HS-27A (cell line): ENCODE measurements around the gene HSPA12B.

ENCODE experiments used
- DNase-seq: peaks from one replicate; pipeline ENCODE4 v3.0.0-alpha.2; 2012; ENCODE audit warnings: low read depth, missing footprints

HSPA12B gene

DNA sequence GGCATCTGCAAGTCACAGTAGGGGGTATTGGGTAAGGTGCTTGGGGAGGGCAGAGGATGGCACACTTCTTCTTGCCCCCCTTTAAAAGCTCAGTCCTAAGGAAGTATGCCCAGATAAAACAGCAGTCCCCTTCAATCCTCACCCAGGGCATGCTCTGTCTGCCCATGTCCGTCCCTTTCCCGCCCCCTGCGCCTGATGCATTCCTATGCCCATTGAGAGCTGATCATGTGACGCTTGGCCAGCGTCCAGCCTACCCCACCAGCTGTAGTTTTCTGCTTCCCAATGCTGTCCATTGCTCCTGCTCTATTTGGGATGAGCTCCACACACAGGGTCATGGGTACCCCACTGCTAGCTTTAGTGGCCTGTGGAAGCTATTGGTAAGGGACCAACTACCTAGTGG is 28.4 kb upstream of the HSPA12B start:
- no peak for DNase-seq

DNA sequence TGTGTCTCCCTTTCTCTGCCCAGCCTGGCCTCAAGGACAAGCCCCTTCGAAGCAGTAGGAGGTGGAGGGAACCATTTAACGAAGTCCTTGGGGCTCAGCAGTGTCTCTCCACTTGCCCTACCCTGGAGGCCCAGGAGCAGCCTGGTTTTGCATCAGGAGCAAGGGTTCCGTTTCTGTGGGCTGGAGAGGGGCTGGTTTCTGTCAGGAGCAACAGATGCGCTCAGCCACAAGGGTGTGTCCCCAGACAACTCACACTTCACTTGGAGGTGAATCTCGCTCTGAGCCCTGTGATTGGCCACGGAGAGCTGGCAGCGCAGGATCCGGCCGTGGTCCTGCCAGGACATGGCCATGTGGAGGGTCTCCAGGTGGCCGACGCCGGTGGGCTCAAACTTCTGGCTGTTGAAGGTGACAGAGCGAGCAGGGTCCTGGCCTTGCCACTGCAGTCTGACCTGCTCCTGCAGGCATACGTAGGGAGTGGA is 27.0 kb upstream of the HSPA12B start:
- DNase-seq: no peak

DNA sequence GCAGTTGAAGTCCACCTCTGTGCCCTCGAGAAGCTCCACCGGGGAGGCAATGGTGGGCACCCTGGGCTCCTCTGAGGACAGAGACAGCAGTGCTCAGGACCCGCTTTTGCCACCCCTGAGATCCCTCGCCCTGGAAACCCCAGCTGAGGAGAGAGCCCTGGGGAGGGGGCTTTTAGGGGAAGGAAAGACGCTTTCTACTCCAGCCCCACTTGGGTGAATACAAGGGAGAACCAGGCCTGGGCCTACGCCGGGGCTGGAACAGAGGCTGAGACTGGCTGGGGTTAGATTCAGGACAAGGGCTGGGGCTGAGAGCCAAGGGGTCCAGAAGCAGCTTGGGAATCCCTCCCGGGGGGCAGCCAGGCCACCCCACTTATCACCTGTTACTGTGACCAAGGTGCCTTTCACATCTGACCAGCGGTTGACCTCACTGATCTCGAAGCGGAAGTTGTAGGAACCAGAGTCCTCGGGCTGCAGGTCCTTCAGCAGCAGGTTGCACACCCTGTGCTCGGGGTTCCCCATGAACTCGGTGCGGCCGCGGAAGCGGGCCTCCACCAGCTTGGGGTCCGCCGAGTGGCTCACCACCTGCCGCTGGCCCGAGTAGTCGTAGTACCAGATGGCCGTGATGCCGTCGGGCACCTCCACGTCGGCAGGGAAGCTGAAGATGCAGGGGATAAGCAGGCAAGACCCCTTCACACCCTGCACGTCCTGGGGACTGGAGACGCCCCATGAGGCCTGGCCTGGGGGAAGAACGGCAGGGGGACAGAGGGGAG is 26.3 kb upstream of the HSPA12B start:
- no peak for DNase-seq

DNA sequence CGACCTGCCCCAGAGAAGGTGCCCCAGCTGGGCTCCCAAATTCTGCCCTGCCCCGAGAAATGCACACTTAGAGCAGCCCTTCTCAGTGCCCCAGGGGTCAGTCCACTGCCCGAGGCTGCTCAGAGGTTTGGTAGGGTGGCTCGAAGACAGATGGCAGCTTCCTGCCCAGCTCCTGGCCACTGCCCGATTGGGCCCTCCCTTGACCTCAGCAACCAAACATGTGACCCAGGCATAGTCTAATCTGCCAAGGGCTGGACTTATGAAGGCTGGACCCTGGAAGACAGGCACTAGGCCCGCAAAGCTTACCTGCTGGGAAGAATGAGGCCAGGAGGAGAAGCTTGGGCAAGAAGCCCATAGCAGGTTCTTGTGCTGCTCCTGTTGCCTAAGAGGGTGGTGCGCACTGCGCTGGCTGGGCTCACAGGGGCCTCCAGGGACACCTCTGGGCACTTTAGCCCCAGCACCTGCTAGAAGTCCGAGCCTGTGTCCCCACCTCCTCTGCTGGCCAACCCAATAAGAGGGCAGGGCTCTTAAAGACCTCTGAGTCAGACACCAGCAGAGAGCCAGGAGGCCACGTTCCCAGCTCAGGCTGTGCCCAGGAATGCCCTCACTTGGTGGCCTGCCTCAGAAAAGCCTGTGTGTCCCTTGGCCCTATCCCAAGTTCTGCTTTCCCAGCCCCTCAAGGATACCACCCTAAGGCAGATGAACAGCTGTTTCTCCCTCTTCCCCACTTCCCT is 25.5 kb upstream of the HSPA12B start:
- DNase-seq: no peak

DNA sequence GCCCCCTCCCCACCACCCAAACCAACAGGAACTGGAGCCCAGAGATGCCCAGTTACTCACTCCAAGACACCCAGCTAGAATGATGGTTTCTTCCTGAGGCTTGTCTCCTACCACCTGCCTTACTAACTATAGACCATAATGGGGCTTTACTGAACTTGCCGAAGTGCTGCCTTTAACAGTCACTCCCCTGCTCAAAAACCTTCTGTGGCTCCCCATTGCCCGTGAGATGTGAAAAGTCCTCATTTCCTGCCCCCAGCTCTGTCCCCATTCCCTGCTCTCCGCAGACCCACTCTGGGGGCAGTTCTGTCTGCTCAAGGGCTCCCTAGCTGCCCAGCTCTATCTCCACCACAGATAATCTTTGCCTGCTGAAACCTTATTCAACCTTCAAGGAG is 25.0 kb upstream of the HSPA12B start:
- DNase-seq: no peak

DNA sequence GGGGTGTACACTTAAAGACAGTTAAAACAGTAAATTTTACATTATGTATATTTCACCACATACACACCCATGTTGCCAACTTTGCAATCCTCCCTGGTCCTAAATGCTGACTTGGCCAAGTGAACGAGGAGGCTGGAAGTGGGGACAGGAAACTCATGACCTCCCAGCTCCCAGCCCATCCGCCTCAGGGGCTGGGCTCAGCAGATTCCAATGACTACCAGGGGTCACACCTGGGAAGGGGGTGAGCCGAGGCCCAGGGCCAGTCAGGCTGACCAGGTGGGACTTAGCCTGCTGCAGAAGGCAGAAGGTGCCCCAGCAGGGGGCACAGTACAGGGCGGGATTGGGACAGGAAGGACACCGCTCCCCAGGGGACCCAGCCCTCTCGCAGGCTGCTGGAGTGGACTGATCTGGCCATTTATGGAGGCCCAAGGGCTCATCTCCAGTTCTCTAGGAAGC is 22.4 kb upstream of the HSPA12B start:
- DNase-seq: no peak

DNA sequence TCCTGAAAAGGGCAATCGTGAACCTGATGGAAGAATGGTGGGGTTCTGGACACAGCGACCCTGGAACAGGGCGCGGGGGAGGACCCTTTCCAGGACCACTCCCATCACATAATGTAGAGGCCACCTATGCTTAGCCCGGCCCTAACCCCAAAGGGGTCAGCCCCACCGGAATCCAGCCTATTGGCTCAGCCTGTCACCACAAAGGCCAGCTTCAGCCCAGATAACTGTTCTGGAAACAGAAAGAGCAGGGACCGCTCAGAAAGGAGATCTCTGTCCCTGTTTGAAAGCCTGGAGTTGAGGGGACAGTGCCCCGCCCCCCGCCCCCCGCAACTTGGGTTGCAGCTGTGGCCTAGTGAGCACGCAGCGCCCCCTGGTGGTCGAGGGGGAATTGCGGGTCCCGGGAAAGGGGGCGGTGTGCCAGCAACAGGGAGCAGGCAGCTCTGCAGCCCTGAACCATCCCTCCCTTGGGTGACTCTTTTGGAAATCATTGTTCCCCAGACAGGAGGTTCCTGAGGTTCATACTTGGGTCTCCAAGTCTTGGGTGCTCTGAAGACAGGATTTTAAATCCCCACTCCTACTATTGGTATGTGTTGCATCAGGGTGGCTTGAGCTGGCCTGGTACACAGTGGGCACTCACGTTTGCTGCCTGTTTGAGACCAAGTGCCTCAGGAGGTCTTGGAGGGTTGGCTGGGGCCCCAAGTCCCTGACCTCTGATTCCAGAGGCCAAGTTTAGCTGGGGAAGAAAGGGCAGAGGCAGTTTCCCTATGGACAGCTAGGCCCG is 21.6 kb upstream of the HSPA12B start:
- DNase-seq: no peak

DNA sequence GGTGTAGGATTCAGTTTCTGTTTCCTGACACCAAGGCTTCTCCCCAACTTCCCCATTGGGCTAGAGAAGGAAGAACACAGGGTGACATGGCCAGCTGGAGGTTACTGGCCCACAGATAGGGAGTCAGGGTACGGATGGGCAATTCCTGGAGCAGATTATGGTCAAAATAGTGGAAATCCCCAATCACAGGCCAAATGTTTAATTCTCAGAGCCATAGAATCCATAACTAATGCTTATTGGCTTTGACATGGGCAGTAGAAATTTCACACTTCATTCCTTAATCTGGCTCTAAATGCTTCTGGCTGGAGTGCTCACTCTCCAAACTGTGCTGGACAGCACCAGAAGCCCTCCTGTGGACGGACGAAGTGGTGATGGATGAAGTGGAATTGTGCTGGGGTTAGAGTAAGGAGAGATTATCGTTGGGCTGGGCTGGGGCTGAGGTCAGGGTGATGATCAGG is 21.0 kb upstream of the HSPA12B start:
- DNase-seq: no peak

DNA sequence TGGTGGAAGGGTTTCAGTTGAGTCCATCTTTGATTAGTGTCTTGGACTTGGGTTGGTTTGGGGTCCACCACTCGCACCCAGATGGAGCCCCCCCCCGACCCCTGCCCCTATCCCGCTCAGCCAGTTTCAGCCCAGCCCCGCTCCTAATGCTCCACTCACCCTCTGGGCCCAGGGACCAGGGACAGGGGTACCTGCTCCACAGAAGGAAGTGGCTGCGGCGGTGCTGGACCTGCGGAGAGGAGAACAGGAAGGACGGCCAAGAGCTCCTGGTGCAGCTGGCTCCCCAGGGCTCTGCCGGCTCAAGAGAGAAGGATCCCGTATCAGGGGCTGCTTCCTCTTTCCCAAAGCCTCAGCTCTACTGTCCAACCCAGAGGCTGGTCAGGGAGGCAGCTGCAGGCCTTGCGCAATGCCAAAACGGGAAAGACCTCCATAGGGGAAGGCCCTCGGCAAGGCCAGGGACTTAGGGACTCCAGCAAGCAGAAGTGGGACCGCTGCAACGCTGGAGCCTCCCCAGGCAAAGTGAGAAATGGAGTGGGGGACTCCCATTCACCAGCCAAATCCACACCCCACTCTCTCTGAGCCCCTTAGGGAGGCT is 20.1 kb upstream of the HSPA12B start, which contains the start of gene SIGLEC1:
Gene SIGLEC1, minus strand, starts transcription at position 322 of the 595 bp plus-strand sequence. CDS start 5,472 bp downstream, outside the sequence.
- DNase-seq: no peak

DNA sequence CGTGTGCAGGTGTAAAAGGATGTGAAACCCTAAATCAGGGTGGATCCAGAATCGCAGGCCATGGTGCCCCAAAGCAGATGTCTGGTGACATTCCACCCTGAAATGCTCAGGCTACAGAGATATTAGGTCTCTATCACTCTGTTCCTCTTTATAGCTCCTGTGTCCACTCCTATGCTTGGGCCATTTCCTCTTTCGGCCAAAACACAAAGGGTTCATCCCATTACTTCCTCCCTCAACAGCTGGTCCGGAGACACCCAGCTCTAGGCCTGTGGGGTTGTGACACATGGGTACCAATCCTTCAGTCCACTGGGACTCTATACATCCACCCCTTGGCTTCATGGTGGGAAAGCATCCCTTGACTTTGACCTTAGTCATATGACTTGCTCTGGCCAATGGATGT is 18.4 kb upstream of the HSPA12B start:
- DNase-seq: no peak

DNA sequence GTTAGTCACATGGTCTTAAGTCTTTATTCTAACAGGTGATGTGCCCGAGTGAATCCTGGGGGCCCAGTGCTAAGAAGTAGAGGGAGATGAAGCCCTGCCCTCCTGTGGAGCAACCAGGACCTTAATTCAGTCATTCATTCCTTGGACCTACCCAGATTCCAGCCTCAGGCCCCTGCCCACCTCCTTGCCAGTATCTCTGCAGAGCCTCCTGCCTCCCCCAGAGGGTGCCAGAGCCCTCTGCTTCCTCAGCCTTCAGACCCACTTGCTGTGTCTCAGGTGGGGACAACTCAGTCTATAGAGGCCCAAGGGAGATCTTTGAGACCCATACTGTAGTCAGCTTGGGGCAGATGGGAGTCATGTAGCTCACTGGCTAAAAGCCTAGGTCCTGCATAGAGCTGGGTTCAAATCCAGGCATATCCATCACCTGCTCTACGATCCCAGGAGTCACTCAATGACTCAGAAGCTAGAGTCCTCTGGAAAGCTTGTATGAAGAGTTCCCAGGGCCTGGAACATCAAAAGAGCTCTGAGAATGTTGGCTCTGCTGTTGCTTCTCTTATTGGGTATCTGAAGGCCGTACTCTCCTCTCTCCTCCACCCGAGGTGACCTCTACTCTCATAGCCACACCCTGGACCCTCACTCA is 16.2 kb upstream of the HSPA12B start:
- DNase-seq: peak; percentile 22

DNA sequence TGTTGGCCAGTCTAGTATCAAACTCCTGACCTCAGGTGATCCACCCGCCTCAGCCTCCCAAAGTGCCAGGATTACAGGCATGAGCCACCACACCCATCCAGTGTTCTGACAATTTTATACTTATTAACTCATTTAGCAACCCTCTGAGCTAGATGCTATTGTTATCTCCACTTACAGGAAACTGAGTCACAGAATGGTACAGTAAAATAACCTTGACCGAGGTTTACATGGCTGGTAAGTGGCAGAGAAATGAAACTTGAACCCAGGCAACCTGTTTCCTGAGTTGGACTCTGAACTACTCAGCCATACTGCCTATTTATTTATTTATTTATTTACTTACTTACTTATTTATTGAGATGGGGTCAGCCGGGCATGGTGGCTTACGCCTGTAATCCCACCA is 13.4 kb upstream of the HSPA12B start:
- DNase-seq: no peak

DNA sequence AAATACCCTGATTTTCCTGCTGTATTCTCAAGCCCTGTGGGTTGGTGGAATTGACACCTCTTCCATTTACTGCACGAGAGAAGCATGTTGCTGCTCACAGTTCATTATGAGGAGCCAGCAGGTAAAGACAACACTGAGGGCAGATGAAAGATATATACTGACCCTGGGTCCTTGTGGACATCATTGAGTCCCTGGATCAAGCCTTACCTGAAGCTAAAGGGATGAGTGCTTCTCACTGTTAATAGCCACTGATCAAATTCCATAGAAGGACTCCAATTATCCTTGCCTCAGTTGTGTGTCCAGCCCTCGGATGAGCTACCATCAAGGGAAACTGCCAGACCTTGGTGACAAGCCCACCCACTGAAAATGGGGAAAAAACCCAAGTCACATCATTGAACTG is 12.4 kb upstream of the HSPA12B start:
- DNase-seq: no peak

DNA sequence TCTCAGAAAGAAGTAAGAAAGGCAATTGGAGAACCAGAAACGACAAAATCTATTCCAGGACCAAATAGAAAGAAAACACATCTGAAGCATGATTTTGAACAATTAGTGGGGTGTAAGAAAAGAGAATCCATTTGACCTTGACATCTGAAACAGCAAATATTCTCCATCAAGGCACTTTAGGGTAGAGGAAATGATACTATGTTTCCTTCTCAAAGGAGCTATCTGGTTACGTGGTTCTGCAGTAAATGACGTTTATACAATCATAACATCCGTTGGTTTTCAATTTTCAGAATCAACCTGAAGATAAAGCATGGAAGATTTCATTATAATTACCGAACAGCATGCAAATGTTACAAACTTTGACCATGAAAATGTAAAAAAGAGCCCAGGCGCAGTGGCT is 11.9 kb upstream of the HSPA12B start:
- DNase-seq: no peak

DNA sequence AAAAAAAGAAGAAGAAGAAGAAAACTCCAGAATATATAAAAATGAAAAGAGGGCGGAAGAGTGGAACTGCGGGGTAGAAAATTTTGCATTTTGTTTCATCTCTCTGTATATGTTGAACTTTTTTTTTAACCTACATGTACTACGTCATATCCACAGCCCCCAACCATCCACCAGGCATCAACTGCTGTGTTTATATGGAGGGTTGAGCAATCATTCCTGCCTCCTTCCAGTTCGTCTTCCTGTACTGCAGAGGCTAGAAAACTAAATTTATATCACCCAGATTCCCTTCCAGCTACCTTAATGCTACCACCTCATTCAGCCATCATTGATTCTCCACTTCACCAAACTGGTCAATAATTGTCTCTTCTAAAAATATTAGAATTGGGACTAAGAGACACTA is 10.6 kb upstream of the HSPA12B start:
- DNase-seq: no peak

DNA sequence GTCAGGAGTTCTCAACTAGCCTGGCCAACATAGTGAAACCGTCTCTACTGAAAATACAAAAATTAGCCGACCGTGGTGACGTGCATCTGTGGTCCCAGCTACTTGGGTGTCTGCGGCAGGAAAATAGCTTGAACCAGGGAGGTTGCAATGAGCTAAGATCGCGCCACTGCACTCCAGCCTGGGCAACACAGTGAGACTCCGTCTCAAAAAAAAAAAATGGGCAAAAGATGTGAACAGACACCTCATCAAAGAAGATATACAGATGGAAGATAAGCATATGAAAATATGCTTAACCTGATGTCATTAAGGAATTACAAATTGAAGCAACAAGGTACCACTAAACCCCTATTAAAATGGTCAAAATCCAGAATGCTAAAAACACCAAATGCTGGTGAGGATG is 9.2 kb upstream of the HSPA12B start:
- no peak for DNase-seq

DNA sequence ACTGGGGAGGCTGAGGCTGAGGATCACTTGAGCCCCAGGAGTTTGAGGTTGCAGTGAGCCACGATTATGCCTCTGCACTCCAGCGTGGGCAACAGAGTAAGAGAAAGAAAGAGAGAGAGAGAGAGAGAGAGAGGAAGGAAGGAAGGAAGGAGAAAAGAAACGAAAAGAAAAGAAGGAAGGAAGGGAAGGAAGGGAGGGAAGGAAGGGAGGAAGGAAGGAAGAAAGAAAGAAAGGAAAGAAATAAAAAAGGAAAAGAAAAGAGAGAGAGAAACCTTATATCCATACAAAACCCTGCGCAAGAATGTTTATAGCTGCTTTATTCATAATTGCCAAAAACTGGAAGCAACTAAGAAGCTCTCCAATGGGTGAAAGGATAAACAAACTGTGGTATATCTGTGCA is 8.1 kb upstream of the HSPA12B start:
- DNase-seq: no peak

DNA sequence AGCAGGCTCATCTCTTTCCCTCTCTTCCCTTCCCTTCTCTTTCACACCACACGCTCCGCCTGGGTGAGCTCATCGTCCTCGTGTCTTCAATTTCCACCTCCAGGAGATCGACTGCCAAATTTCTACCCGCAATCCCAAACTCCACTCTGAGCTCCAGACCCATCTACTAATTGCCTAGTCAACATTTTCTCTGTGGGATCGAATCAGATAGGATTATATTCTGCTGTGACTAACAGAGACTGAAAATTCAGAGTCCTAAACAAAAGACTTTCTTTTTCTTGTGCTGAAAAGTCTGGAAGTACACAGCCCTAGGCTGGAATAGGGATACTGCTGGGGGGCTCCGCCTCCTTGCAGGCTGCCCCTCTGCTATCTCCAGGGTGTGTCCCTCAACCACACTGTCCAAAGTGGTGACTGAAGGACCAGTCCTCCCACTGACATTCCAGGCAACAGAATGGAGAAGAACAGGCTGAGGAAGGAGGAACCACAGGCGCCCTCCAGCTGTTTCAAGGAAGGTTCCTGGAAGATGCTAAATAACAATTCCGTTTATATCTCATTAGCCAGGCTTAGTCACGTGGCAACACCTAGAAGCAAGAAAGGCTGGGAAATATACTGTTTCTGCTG is 5.0 kb upstream of the HSPA12B start:
- no peak for DNase-seq

DNA sequence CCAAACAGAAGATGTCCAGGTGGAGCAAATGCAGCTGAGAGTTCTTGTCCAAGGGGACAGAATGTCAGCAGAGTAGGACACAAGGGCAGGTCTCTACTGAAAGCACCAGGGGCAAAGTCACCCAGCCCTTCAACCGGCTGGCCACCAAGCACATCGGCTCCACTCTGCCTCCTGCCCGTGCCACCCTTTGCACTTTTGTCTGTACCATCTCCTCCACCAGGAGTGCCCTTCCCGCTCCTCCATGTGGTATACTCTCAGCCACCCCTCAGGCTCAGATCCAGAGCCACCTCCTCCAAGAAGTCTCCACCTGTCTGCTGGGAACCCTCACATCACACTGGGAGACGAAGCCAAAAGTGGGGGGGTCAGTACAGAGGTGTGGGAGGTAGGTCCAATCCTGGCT is 4.1 kb upstream of the HSPA12B start:
- DNase-seq: no peak

DNA sequence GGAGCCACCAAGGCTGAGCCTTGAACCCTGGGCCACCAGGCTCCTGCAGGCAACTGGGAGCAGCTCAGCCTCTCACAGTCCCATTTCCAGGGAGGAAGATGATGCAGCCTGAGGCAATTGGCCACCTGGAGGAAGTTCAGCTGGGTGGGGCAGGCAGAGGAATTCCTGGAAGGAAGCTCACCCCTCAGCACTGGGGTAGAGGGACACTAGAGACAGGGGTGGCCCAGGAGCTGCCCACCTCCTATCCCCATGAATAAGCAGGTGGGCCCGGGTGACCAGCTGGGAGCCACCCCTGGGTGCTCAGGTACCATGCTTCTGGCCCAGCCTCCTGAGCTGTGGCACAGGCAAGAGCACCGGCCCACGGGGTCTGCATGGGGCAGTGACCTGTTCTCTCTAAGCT is 3.6 kb upstream of the HSPA12B start:
- DNase-seq: no peak

DNA sequence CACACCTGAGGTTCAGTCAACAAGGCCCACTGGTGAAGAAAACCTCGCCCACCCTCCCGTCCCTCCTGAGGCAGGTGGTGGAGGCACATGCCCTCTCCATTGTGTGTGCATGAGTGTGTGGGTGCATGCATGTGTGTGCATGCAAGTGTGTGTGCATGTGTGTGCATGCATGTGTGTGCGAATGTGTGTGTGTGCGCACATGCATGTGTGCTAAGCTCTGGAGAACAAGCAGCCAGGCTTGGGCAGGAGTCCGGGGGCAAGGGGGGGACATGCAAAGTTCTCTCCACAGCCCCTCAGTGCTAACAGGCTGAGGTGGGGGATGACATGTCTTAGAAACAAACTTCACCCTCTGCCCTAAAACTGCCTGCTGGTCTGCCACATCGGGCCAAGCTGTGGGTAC is 3.1 kb upstream of the HSPA12B start:
- DNase-seq: no peak
